Kidney epithelial cell (primary cell): Measurements from ENCODE around the gene GLIS1. TPM values are rescaled to one million over a fixed set of nuclear protein-coding genes. Genes with fewer than 3 reads are reported as not detected.

Source experiments
- DNase-seq: peaks from one replicate; pipeline ENCODE4 v3.0.0-alpha.2; 2010; ENCODE audit warnings: low read depth
- H3K27me3 ChIP-seq: 2 replicates; pipeline ENCODE4 v1.6.0; 2011; ENCODE audit warnings: low read length; ENCODE audit not compliant: control insufficient read depth, insufficient read depth
- H3K36me3 ChIP-seq: 2 replicates; pipeline ENCODE4 v1.5.1; 2011; ENCODE audit warnings: low read length; ENCODE audit not compliant: control insufficient read depth, insufficient read depth
- H3K4me3 ChIP-seq: 2 replicates; pipeline ENCODE4 v1.5.1; 2011; ENCODE audit warnings: low read depth, mild to moderate bottlenecking, control low read depth, low read length
- CTCF ChIP-seq: IDR thresholded peaks from 2 replicates; pipeline ENCODE4 v1.5.1; 2011; ENCODE audit warnings: mild to moderate bottlenecking, moderate library complexity, low read length, control low read depth, inconsistent platforms; ENCODE audit not compliant: insufficient read depth, poor library complexity, severe bottlenecking
- total RNA-seq: library from RNA; depleted of rRNA; stranded (reverse); fragments of >200 nt; gene quantifications from 2 replicates; pipeline ENCODE4 v1.2.3, GENCODE V29; 2015

The GLIS1 gene
- total RNA-seq, 1 donor from 2014 or later, result 0.63 TPM

- no peak for DNase-seq
- no peak for TF ChIP-seq CTCF
- Histone ChIP-seq H3K4me3 (no peak overlapping the region), H3K27me3 (peaks cover 4% of the 10 kb centered on the region), H3K36me3 (no peaks in the 10 kb centered on the region)
These were observed 214.3 kb downstream of the GLIS1 start for GRCh38 chr1:53524428-53525375.

- no peaks in the 10 kb centered on the region for H3K36me3 ChIP-seq
- H3K27me3 ChIP-seq, result peaks cover 4% of the 10 kb centered on the region
- TF ChIP-seq CTCF, result no peak
- H3K4me3 ChIP-seq, result no peak overlapping the region
- DNase-seq, result no peak
These were observed 216.9 kb downstream of the GLIS1 start for GRCh38 chr1:53521924-53522552.

- DNase-seq, result no peak
- H3K36me3 ChIP-seq, result no peaks in the 10 kb centered on the region
- TF ChIP-seq CTCF, result no peak
- no peak overlapping the region for H3K4me3 ChIP-seq
- H3K27me3 ChIP-seq, result peaks cover 4% of the 10 kb centered on the region
These were observed 218.5 kb downstream of the GLIS1 start for GRCh38 chr1:53520481-53520880.

GRCh38 chr1:53519421-53519820 lies 219.5 kb downstream of the GLIS1 start:
- Histone ChIP-seq H3K36me3 (no peaks in the 10 kb centered on the region), H3K4me3 (no peak overlapping the region), H3K27me3 (peaks cover under 1% of the 10 kb centered on the region)
- DNase-seq, result no peak
- TF ChIP-seq CTCF, result no peak

GRCh38 chr1:53518775-53519174 lies 220.2 kb downstream of the GLIS1 start:
- no peaks in the 10 kb centered on the region for H3K36me3 ChIP-seq
- H3K4me3 ChIP-seq, result no peak overlapping the region
- TF ChIP-seq CTCF, result no peak
- no peaks in the 10 kb centered on the region for H3K27me3 ChIP-seq
- no peak for DNase-seq
